ENCODE results near the gene GNAS. TPM values are rescaled to one million over a fixed set of nuclear protein-coding genes. Genes with fewer than 3 reads are reported as not detected.

Gene GNAS
- total RNA-seq, 4 donors from 2014 or later = 521 to 893 (median 652) TPM

GRCh38 chr20:58855506-58856389 lies 3.2 kb downstream of the GNAS start:
- peaks cover 94% of the 10 kb centered on the region for H3K27me3 ChIP-seq
- H3K27ac ChIP-seq = no peak overlapping the region
- no peaks in the 10 kb centered on the region for H3K9me3 ChIP-seq
- TF ChIP-seq CTCF (IDR thresholded peaks at IDR 0.05) = no peak
- 41 to 64% methylated on average over 14 to 27 of the region's 57 CpGs for WGBS, 2 donors (ENCODE audit: low coverage in 1 of 2)
- H3K4me1 ChIP-seq = peaks cover 0 to 44% (median 10%) of the 10 kb centered on the region in 3 donors
- H3K4me3 ChIP-seq = peak overlapping the region in 1 of 2 donors; percentile 41
- no peaks in the 10 kb centered on the region for H3K36me3 ChIP-seq
- ATAC-seq = no peak

- TF ChIP-seq EP300 (IDR thresholded peaks at IDR 0.05) (no peak), CTCF (IDR thresholded peaks at IDR 0.05) (no peak), POLR2AphosphoS5 (IDR thresholded peaks at IDR 0.05) (no peak), POLR2A (IDR thresholded peaks at IDR 0.05) (no peak)
- H3K4me1 ChIP-seq = no peaks in the 10 kb centered on the region
- H3K4me3 ChIP-seq = no peak overlapping the region
- H3K9me3 ChIP-seq = no peaks in the 10 kb centered on the region
- H3K27me3 ChIP-seq = peaks cover 46% of the 10 kb centered on the region
- no peaks in the 10 kb centered on the region for H3K36me3 ChIP-seq
- H3K27ac ChIP-seq = no peak overlapping the region
- ATAC-seq = no peak
- 78 to 83% methylated on average over 7 of the region's 7 CpGs for WGBS, 2 donors (ENCODE audit: low coverage in 1 of 2)
Measured at GRCh38 chr20:58863044-58863790, 10.7 kb downstream of the GNAS start.

GRCh38 chr20:58864346-58864745 lies 11.8 kb downstream of the GNAS start:
- Histone ChIP-seq H3K27ac (no peak overlapping the region), H3K27me3 (peaks cover 36% of the 10 kb centered on the region), H3K4me3 (no peak overlapping the region), H3K36me3 (no peaks in the 10 kb centered on the region), H3K4me1 (no peaks in the 10 kb centered on the region), H3K9me3 (no peaks in the 10 kb centered on the region)
- 33 to 41% methylated on average over 1 to 2 of the region's 2 CpGs for WGBS, 2 donors (ENCODE audit: low coverage in 1 of 2)
- no peak for ATAC-seq
- TF ChIP-seq POLR2A (IDR thresholded peaks at IDR 0.05) (no peak), CTCF (IDR thresholded peaks at IDR 0.05) (peak in 1 of 4 experiments; percentile 17), EP300 (IDR thresholded peaks at IDR 0.05) (no peak), POLR2AphosphoS5 (IDR thresholded peaks at IDR 0.05) (no peak)

GRCh38 chr20:58865843-58866242 lies 13.3 kb downstream of the GNAS start:
- no peak overlapping the region for H3K27ac ChIP-seq
- 93 to 100% methylated on average over 2 of the region's 2 CpGs for WGBS, 2 donors (ENCODE audit: low coverage in 1 of 2)
- no peaks in the 10 kb centered on the region for H3K36me3 ChIP-seq
- peaks cover 0 to 6% (median 0%) of the 10 kb centered on the region in 3 donors for H3K4me1 ChIP-seq
- no peaks in the 10 kb centered on the region for H3K9me3 ChIP-seq
- no peak for ATAC-seq
- TF ChIP-seq POLR2A (IDR thresholded peaks at IDR 0.05) = no peak
- TF ChIP-seq POLR2AphosphoS5 (IDR thresholded peaks at IDR 0.05) = no peak
- TF ChIP-seq CTCF (IDR thresholded peaks at IDR 0.05) = no peak
- TF ChIP-seq EP300 (IDR thresholded peaks at IDR 0.05) = no peak
- H3K4me3 ChIP-seq = no peak overlapping the region
- H3K27me3 ChIP-seq = peaks cover 25% of the 10 kb centered on the region

All from gastroesophageal sphincter (tissue), 4 donors.